ENCODE measurements around the gene FMNL3.

The FMNL3 gene

DNA sequence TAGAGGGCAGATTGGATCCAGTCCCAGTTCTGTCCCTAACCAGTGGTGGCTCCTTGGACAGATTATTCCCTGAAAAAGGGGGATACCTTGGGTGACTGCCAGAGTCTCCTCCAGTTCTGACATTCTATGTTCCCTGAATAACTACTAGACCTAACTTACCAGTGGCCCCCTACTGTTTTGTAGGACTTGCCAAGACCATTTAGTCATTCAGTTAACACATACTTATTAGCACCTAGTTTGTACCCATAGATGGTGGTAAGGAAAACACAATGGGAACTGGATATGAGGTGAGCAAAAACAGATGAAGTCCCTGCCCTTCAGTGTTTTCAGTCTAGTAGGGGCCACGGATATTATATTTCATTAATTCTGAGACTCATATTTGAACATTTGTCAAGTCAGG, 80.4 kb downstream of the FMNL3 start:
- no CpG with 5 or more reads among the region's 1 CpG for WGBS, 2 experiments (ENCODE audit: insufficient coverage in 2 of 2)
- H3K9me3 ChIP-seq (ENCODE audit: control insufficient read depth, low read length), result no peaks in the 10 kb centered on the region

DNA sequence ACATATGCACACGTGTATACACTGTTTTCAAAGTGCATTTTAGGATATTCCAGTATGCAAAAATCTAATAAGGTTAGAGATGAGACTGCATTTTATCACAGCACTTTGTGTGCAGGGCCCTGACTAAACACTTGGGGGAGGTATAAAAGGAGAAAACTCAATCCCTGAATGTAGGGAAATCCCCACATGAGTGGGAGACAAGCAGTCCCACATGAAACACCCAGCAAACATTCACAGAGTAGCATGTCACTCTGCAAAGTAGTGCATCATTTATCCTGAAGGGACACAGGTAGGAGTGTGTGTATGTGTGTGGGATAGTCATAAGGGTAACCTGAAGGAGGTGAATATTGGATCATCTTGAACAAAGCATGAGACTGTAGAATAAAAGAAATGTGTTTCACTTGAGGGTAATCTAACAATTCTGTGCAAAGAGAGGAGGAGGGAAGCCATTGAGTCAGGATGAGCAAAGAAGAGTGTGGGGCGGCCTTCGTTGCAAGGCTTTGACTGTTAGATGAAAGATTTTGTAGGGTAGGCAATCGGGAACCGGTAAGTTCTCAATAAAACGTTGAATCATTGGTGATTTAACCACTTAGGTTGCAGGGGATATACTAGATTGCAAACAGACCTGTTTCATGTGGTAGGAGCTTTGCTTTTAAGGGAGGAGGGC, 80.9 kb downstream of the FMNL3 start:
- no peak overlapping the region for H3K4me3 ChIP-seq (ENCODE audit: extremely low read depth, insufficient read depth, low read length, poor library complexity, severe bottlenecking)
- no peak overlapping the region for H3K27ac ChIP-seq (ENCODE audit: low read depth, low read length, severe bottlenecking)
- H3K4me1 ChIP-seq (ENCODE audit: control insufficient read depth, insufficient read depth, low read length, poor library complexity, severe bottlenecking), result peaks cover 15% of the 10 kb centered on the region
- WGBS, 2 experiments (ENCODE audit: insufficient coverage in 2 of 2), result 88 to 98% methylated on average over 5 of the region's 6 CpGs
- no peaks in the 10 kb centered on the region for H3K36me3 ChIP-seq (ENCODE audit: control insufficient read depth, insufficient read depth, low read length)
- H3K9me3 ChIP-seq (ENCODE audit: control insufficient read depth, low read length), result no peaks in the 10 kb centered on the region

More for the DNA sequence above, 80.4 kb downstream of the FMNL3 start:
- Histone ChIP-seq H3K4me1 (ENCODE audit: control insufficient read depth, insufficient read depth, low read length, poor library complexity, severe bottlenecking) (peaks cover 12% of the 10 kb centered on the region), H3K4me3 (ENCODE audit: extremely low read depth, insufficient read depth, low read length, poor library complexity, severe bottlenecking) (no peak overlapping the region), H3K27ac (ENCODE audit: low read depth, low read length, severe bottlenecking) (no peak overlapping the region), H3K36me3 (ENCODE audit: control insufficient read depth, insufficient read depth, low read length) (peaks cover 3% of the 10 kb centered on the region)

DNA sequence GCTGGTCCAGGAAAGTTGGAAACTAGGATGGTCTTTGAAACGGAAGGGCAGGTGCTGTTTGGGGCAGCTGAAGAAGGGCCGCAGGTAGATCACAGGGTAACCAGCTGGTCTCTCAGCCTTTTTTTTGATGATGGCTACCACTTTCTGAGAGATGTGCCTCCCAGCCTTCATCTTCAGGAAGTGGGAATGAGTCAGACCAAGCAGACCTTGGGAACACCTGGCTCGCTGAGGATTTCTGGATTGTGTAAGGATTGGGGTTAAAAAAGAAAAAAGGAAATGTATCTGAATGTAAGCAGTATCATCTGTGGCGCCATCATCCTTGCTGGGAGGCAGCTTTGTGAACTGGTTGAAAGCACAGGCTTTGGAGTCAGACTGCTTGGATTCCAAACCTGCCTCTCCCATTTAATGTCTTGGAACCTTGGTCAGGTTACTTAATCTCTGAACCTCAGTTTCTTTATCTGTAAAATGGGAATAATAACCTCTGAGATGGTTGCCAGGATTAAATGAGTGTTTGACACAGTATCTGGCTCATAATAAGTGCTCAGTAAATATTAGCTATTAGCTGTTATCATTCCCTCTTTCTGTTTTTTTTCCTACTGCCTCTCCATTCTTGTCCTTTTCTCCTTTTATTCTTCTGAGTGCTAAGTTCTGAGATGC, 82.2 kb downstream of the FMNL3 start:
- WGBS, 2 experiments (ENCODE audit: insufficient coverage in 2 of 2), result 83 to 96% methylated on average over 3 to 4 of the region's 4 CpGs
- no peak overlapping the region for H3K27ac ChIP-seq (ENCODE audit: low read depth, low read length, severe bottlenecking)
- H3K4me1 ChIP-seq (ENCODE audit: control insufficient read depth, insufficient read depth, low read length, poor library complexity, severe bottlenecking), result peaks cover 15% of the 10 kb centered on the region
- no peaks in the 10 kb centered on the region for H3K9me3 ChIP-seq (ENCODE audit: control insufficient read depth, low read length)
- no peaks in the 10 kb centered on the region for H3K36me3 ChIP-seq (ENCODE audit: control insufficient read depth, insufficient read depth, low read length)
- no peak overlapping the region for H3K4me3 ChIP-seq (ENCODE audit: extremely low read depth, insufficient read depth, low read length, poor library complexity, severe bottlenecking)

DNA sequence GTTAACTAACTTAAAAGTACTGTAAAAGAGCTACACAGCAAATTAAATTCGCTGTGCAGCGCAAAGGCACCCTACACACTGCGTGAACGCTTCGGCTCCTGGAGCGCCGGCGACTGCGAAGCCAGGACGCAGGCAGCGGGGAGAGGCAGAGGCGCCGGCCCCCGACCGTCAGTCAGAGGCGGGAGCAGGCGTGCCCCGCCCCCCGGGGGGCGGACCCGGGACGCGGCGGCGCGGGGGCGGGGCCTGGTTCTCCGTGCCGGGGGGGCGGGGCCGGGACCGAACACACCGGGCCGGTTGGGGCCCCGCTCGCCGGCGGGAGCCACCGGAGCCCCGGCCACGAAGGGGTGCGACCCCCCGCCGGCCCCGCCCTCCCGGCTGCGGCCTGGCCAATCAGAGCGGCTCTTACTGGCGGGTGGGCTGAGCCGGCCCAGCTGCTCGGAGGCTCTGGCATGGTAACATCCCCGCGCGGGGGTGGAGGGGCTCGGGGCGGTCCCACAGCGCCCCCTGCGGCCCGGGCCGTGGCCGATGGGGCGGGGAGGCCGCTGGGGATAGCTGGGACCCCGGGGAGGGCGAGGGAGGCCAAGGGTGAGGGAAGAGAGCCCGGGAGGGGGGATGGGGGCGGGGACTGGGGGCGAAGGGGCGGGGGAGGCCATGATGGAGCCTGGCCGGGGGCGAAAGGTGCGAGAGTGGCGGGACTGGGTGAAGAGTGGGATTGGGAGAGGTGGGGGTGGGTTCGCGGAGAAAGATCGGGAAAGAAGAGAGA, 83.9 kb downstream of the FMNL3 start, which contains the start of gene PRPF40B:
Gene PRPF40B, plus strand, starts transcription at position 420 of the 763 bp plus-strand sequence. Its CDS starts 30 bp downstream, at position 450.
- WGBS, 2 experiments (ENCODE audit: insufficient coverage in 2 of 2), result 0 to 1% methylated on average over 25 to 39 of the region's 76 CpGs
- Histone ChIP-seq H3K4me3 (ENCODE audit: extremely low read depth, insufficient read depth, low read length, poor library complexity, severe bottlenecking) (peak within 1 kb of the TSS; percentile 48), H3K9me3 (ENCODE audit: control insufficient read depth, low read length) (no peaks in the 10 kb centered on the region), H3K4me1 (ENCODE audit: control insufficient read depth, insufficient read depth, low read length, poor library complexity, severe bottlenecking) (peaks cover 15% of the 10 kb centered on the region), H3K27ac (ENCODE audit: low read depth, low read length, severe bottlenecking) (peak within 1 kb of the TSS; percentile 62), H3K36me3 (ENCODE audit: control insufficient read depth, insufficient read depth, low read length) (no peaks in the 10 kb centered on the region)

DNA sequence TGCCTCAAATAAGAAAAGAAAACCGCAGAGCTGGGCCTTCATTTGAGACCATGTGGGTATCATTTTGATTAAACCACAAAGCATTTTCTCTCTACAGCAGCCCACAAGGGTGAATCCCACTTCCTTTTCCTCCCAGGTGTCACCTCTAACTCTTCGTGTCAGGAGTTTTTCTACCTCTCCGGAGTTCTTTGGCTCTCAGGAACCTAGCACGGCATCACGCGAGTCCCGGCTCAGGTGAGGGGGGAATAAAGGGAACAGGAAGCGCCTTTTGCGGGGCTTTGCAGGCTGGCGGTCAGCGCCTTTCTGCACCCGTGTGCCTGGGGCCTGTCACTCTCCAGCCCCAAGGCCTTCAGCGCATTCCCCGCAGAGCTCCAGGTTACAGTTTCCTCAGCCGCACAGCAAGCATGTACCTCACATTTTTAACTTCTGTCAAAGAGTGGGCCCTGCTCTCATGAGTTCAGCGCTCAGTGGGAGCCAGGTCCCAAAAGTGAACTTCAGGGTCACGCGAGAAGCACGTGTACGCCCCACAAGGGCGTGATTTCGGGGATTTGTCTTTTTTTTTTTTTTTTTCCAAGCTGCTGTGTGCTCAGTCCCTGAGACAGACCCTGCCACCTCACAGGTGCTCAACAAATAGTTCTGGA, 84.6 kb downstream of the FMNL3 start:
- Histone ChIP-seq H3K4me3 (ENCODE audit: extremely low read depth, insufficient read depth, low read length, poor library complexity, severe bottlenecking) (peak overlapping the region; percentile 48), H3K27ac (ENCODE audit: low read depth, low read length, severe bottlenecking) (peak overlapping the region; percentile 62), H3K4me1 (ENCODE audit: control insufficient read depth, insufficient read depth, low read length, poor library complexity, severe bottlenecking) (peaks cover 11% of the 10 kb centered on the region), H3K9me3 (ENCODE audit: control insufficient read depth, low read length) (no peaks in the 10 kb centered on the region), H3K36me3 (ENCODE audit: control insufficient read depth, insufficient read depth, low read length) (no peaks in the 10 kb centered on the region)
- 0 to 8% methylated on average over 15 to 20 of the region's 22 CpGs for WGBS, 2 experiments (ENCODE audit: insufficient coverage in 2 of 2)

DNA sequence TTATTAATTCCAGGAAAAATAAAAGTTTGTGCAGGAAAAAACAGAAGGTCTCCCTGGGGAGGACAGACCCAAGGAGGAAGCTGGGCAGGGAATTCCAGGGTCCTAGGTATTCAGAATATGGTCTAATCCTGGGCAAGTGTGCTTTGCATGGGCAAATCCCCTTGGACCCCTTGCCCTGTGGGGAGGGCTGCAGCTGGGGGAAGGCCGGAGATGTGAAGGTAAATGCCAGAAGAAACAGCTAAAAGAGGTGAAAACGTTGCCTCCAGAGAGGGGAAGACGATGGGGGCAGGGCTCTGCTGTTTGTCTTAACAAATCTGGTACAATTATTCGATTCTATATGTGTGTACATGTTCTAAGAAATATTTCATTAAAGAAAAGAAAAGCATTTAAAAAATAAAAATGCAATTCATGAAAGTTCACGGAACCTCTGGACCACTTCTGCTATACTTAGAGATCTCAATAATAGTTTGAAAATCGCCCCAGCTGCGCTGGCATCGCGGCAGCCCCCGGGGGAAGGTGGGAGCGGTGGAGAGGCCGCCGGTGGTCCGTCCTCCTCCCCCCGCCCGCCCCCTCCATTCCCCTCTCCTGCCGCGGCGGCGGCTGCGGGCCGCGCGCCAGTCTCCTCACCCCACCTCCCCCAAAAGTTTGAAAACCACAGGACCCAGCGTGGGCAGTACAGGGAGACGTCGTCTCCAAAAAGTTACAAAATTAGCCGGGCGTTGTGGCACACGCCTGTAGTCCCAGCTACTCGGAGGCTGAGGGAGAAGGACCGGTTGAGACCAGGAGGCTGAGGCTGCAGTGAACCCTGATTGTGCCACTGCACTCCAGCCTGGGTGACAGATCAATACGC, 85.3 kb downstream of the FMNL3 start:
- 47 to 54% methylated on average over 10 to 15 of the region's 33 CpGs for WGBS, 2 experiments (ENCODE audit: insufficient coverage in 2 of 2)
- Histone ChIP-seq H3K9me3 (ENCODE audit: control insufficient read depth, low read length) (no peaks in the 10 kb centered on the region), H3K4me3 (ENCODE audit: extremely low read depth, insufficient read depth, low read length, poor library complexity, severe bottlenecking) (peak overlapping the region; percentile 48), H3K27ac (ENCODE audit: low read depth, low read length, severe bottlenecking) (no peak overlapping the region), H3K4me1 (ENCODE audit: control insufficient read depth, insufficient read depth, low read length, poor library complexity, severe bottlenecking) (peaks cover 10% of the 10 kb centered on the region), H3K36me3 (ENCODE audit: control insufficient read depth, insufficient read depth, low read length) (no peaks in the 10 kb centered on the region)

DNA sequence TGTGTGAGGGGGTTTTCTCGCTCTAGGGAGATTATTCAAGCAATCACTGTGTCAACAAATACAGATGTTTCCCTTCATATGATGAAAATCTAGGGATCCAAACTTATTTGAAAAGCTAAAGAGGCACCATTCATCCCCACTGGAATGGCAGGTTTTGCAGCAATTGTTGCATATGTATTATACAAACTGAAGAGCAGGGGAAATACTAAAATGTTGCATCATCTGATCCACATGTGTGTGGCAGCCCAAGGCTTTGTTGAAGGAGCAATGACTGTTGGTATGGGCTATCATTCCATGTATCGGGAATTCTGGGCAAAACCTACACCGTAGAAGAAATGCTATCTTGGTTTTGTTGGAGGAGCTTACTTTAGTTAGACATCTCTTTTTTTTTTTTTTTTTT, 87.9 kb downstream of the FMNL3 start:
- no peak overlapping the region for H3K27ac ChIP-seq (ENCODE audit: low read depth, low read length, severe bottlenecking)
- no CpG with 5 or more reads among the region's 3 CpGs for WGBS, 2 experiments (ENCODE audit: insufficient coverage in 2 of 2)
- H3K4me3 ChIP-seq (ENCODE audit: extremely low read depth, insufficient read depth, low read length, poor library complexity, severe bottlenecking), result no peak overlapping the region
- peaks cover 7% of the 10 kb centered on the region for H3K9me3 ChIP-seq (ENCODE audit: control insufficient read depth, low read length)
- peaks cover 10% of the 10 kb centered on the region for H3K4me1 ChIP-seq (ENCODE audit: control insufficient read depth, insufficient read depth, low read length, poor library complexity, severe bottlenecking)
- H3K36me3 ChIP-seq (ENCODE audit: control insufficient read depth, insufficient read depth, low read length), result no peaks in the 10 kb centered on the region

DNA sequence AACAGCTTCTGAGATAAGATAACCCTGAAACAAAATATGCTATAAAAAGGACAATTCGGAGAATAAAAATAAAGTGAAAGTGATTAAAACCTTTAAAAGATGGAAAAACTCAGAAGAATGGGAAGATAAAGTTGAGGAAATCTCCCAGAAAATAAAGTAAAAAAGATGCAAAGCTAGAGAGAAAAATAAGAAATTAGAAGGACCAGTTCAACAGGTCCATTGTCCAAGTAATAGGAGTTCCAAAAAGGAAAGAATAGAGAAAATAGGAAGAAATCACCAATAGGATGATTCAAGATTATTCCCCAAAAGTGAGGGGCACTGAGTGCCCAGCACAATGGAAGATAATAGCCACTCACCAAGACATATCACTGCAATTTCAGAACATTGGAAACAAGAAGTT, 88.6 kb downstream of the FMNL3 start:
- Histone ChIP-seq H3K9me3 (ENCODE audit: control insufficient read depth, low read length) (peaks cover 7% of the 10 kb centered on the region), H3K4me1 (ENCODE audit: control insufficient read depth, insufficient read depth, low read length, poor library complexity, severe bottlenecking) (peaks cover 10% of the 10 kb centered on the region), H3K36me3 (ENCODE audit: control insufficient read depth, insufficient read depth, low read length) (no peaks in the 10 kb centered on the region), H3K4me3 (ENCODE audit: extremely low read depth, insufficient read depth, low read length, poor library complexity, severe bottlenecking) (no peak overlapping the region), H3K27ac (ENCODE audit: low read depth, low read length, severe bottlenecking) (no peak overlapping the region)
- WGBS, 2 experiments (ENCODE audit: insufficient coverage in 2 of 2), result 100% methylated on average over 1 of the region's 1 CpG; no CpG with 5 or more reads in 1 of the 2 experiments

DNA sequence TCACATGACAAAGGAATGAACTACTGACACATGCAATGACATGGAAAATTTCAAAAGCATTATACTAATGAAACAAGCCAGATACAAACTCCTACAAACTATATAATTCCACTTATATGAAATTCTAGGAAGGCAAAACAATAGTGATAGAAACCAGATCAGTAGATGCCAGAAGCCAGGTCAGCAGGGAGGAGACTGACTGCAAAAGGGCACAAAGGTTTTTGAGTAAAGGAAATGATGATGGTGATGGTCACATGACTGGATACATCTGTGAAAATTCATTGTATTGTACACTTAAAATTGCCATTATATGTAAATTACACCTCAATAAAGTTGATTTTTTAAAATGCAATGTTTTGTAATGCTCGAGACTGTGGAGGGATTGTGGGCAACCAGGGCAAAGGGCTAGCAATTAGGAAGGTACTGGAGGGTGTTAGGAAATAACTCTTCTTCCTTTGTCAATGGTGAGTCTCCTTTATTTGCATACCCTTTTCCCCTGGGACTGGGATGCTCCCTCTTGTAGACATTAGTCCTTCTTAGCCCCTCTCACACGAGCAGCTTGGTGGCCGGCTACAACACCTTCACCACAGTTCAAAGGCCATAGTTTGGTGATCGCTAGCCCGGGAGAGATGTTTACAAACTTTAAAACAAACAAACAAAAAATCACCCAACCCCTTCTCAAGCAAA, 90.5 kb downstream of the FMNL3 start:
- 58 to 73% methylated on average over 2 to 4 of the region's 5 CpGs for WGBS, 2 experiments (ENCODE audit: insufficient coverage in 2 of 2)
- Histone ChIP-seq H3K9me3 (ENCODE audit: control insufficient read depth, low read length) (peaks cover 7% of the 10 kb centered on the region), H3K27ac (ENCODE audit: low read depth, low read length, severe bottlenecking) (no peak overlapping the region), H3K36me3 (ENCODE audit: control insufficient read depth, insufficient read depth, low read length) (no peaks in the 10 kb centered on the region), H3K4me3 (ENCODE audit: extremely low read depth, insufficient read depth, low read length, poor library complexity, severe bottlenecking) (no peak overlapping the region), H3K4me1 (ENCODE audit: control insufficient read depth, insufficient read depth, low read length, poor library complexity, severe bottlenecking) (peaks cover 2% of the 10 kb centered on the region)
